OCI-LY3 (cell line): ENCODE data around the gene DUSP9.

Experiments
- H2AFZ ChIP-seq: fragments of 200-600, 300-600 bp; shearing (Covaris generic); 2 replicates; pipeline ENCODE4 v1.6.0; 2014; ENCODE audit warnings: antibody characterized with exemption, low read depth, low read length
- H3K27ac ChIP-seq: fragments of 200-600, 300-600 bp; sonication (generic); 2 replicates; pipeline ENCODE4 v1.5.1; 2014; ENCODE audit warnings: mild to moderate bottlenecking, low read length, moderate library complexity, mixed read lengths
- H3K27me3 ChIP-seq: fragments of 200-600, 300-600 bp; sonication (generic); 2 replicates; pipeline ENCODE4 v1.6.1; 2014; ENCODE audit warnings: low read depth, low read length, mixed read lengths
- H3K36me3 ChIP-seq: fragments of 200-600, 300-600 bp; sonication (generic); replicated peaks from 2 replicates; pipeline ENCODE3; 2014; ENCODE audit warnings: low read depth, low read length, mixed read lengths
- H3K4me1 ChIP-seq: fragments of 300-600, 200-600 bp; sonication (generic); 2 replicates; pipeline ENCODE4 v1.6.1; 2014; ENCODE audit warnings: low read length, mixed read lengths
- H3K4me2 ChIP-seq: fragments of 200-600, 300-600 bp; sonication (generic); 2 replicates; pipeline ENCODE4 v1.6.1; 2014; ENCODE audit warnings: low read length, mixed read lengths
- H3K4me3 ChIP-seq: fragments of 300-600, 200-600 bp; sonication (generic); 2 replicates; pipeline ENCODE4 v1.5.1; 2014; ENCODE audit warnings: antibody characterized with exemption, mild to moderate bottlenecking, low read length, moderate library complexity
- H3K79me2 ChIP-seq: fragments of 300-600, 200-600 bp; shearing (Covaris generic); 2 replicates; pipeline ENCODE4 v1.6.1; 2014; ENCODE audit warnings: mild to moderate bottlenecking, low read length, mixed read lengths
- H3K9ac ChIP-seq: fragments of 300-600, 200-600 bp; shearing (Covaris generic); 2 replicates; pipeline ENCODE4 v1.6.0; 2014; ENCODE audit warnings: mild to moderate bottlenecking, low read length, moderate library complexity
- H3K9me3 ChIP-seq: fragments of 200-600, 300-600 bp; shearing (Covaris generic); 2 replicates; pipeline ENCODE4 v1.6.1; 2014; ENCODE audit warnings: low read length, mixed read lengths; ENCODE audit not compliant: insufficient read depth
- H4K20me1 ChIP-seq: fragments of 200-600, 300-600 bp; sonication (generic); 2 replicates; pipeline ENCODE4 v1.6.1; 2016; ENCODE audit warnings: low read length, mixed read lengths; ENCODE audit not compliant: insufficient read depth
- EZH2phosphoT487 ChIP-seq: fragments of 200-600 bp; shearing (Covaris generic); IDR thresholded peaks from 2 replicates; pipeline ENCODE4 v1.6.1; 2018; ENCODE audit warnings: antibody characterized with exemption, mixed run types, low read depth
- TF ChIP-seq, protein P1 (sequence below): fragments of 200-600, 300-600 bp; sonication (generic); IDR thresholded peaks from 2 replicates; pipeline ENCODE4 v1.5.1; 2014; ENCODE audit warnings: antibody characterized with exemption, low read length, low read depth

Gene DUSP9

GRCh38 chrX:153608806-153609205 lies 38.2 kb upstream of the DUSP9 start:
- Histone ChIP-seq H3K36me3 (no peaks in the 10 kb centered on the region), H3K9me3 (no peaks in the 10 kb centered on the region), H3K27me3 (peaks cover 12% of the 10 kb centered on the region), H3K4me3 (no peak overlapping the region), H3K4me1 (peaks cover 36% of the 10 kb centered on the region), H4K20me1 (no peaks in the 10 kb centered on the region), H2AFZ (no peak overlapping the region), H3K9ac (no peak overlapping the region), H3K79me2 (no peaks in the 10 kb centered on the region), H3K27ac (no peak overlapping the region), H3K4me2 (no peak overlapping the region)
- TF ChIP-seq EZH2phosphoT487: no peak
- TF ChIP-seq, protein P1, sequence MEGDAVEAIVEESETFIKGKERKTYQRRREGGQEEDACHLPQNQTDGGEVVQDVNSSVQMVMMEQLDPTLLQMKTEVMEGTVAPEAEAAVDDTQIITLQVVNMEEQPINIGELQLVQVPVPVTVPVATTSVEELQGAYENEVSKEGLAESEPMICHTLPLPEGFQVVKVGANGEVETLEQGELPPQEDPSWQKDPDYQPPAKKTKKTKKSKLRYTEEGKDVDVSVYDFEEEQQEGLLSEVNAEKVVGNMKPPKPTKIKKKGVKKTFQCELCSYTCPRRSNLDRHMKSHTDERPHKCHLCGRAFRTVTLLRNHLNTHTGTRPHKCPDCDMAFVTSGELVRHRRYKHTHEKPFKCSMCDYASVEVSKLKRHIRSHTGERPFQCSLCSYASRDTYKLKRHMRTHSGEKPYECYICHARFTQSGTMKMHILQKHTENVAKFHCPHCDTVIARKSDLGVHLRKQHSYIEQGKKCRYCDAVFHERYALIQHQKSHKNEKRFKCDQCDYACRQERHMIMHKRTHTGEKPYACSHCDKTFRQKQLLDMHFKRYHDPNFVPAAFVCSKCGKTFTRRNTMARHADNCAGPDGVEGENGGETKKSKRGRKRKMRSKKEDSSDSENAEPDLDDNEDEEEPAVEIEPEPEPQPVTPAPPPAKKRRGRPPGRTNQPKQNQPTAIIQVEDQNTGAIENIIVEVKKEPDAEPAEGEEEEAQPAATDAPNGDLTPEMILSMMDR: no peak

DNA sequence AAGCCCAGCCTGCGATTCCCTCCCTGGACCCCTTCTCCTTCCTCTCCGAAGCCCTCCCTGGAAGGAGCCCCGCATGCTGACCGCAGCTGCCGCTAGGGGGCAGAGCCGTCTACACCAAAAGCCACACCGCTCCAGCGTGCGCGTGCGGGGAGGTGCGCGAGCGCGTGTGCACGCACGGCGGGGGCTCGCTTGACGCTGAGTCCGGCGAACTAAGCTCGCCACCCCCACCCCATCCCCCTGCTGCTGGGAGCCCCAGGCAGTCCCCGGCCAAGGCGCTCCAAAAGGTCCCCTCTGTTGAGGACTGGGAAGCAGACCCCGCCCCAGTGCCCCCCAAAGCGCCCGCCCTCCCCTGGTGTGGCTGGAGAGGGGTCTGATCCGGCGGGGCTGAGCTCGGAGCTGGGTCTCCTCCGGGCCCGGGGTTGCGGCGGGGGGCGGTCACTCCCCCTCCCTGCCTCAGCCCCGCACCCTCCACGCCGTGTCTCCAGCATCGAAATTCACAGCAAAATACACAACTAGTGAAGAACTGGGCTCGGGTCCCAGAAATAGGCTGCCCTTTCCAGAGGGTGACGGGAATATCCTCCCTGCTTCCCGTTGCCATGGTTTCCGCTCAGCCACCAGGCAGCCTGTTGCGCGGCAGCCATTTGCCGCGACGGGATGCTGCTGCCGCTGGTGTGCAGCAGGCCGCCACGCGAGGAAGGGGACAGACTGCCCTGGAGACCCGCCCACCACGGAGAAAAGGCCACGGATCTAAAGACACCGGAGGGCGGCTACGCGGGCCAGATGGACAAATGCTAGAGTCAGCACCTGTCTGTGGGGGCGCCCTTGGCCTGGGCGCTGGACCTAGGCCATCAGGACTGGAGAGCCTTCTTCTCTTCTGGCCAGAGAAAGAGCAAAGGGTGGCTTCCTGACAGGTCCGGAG lies 36.8 kb upstream of the DUSP9 start:
- Histone ChIP-seq H3K9me3 (no peaks in the 10 kb centered on the region), H3K79me2 (no peaks in the 10 kb centered on the region), H3K27me3 (peaks cover 24% of the 10 kb centered on the region), H3K4me2 (peak overlapping the region; percentile 62), H4K20me1 (no peaks in the 10 kb centered on the region), H3K9ac (peak overlapping the region; percentile 28; the same call in 1 of the 2 replicates), H3K36me3 (no peaks in the 10 kb centered on the region), H3K4me1 (peaks cover 36% of the 10 kb centered on the region), H3K4me3 (peak overlapping the region; percentile 52), H2AFZ (no peak overlapping the region), H3K27ac (no peak overlapping the region)
- TF ChIP-seq, protein P1: peak; percentile 58
- no peak for TF ChIP-seq EZH2phosphoT487

- Histone ChIP-seq H3K79me2 (no peaks in the 10 kb centered on the region), H3K9me3 (no peaks in the 10 kb centered on the region), H3K4me3 (no peak overlapping the region), H3K9ac (no peak overlapping the region), H4K20me1 (no peaks in the 10 kb centered on the region), H3K36me3 (no peaks in the 10 kb centered on the region), H3K4me2 (0 out of 2 replicates have a peak overlapping the region, but pooled peaks have one; percentile 84), H3K27ac (no peak overlapping the region), H3K4me1 (peaks cover 36% of the 10 kb centered on the region), H2AFZ (no peak overlapping the region), H3K27me3 (peaks cover 30% of the 10 kb centered on the region)
- no peak for TF ChIP-seq EZH2phosphoT487
- TF ChIP-seq, protein P1: no peak
These were observed 36.2 kb upstream of the DUSP9 start for GRCh38 chrX:153610836-153611213.

GRCh38 chrX:153611298-153612095 lies 35.5 kb upstream of the DUSP9 start:
- Histone ChIP-seq H3K9me3 (no peaks in the 10 kb centered on the region), H2AFZ (peak overlapping the region; percentile 54; the same call in 1 of the 2 replicates), H3K27ac (no peak overlapping the region), H3K4me2 (peak overlapping the region; percentile 84), H3K79me2 (no peaks in the 10 kb centered on the region), H3K4me1 (peaks cover 36% of the 10 kb centered on the region), H4K20me1 (no peaks in the 10 kb centered on the region), H3K36me3 (no peaks in the 10 kb centered on the region), H3K4me3 (peak overlapping the region; percentile 66), H3K9ac (peak overlapping the region; percentile 43; the same call in 1 of the 2 replicates), H3K27me3 (peaks cover 36% of the 10 kb centered on the region)
- TF ChIP-seq, protein P1: no peak
- TF ChIP-seq EZH2phosphoT487: no peak
